ENCODE results near the gene POLH. TPM values are rescaled to one million over a fixed set of nuclear protein-coding genes. Genes with fewer than 3 reads are reported as not detected.
"Not testable (repeated sequence)": the region's sequence is repeated elsewhere in the genome, so short reads cannot be mapped to it uniquely, and the experiment has no call there.

POLH gene
- 7.2 and 8.7 TPM in 2 replicates for total RNA-seq (2014; rRNA removed; shearing (Covaris generic))
- 8.1 and 9.8 TPM in 2 replicates for polyA plus RNA-seq (2015; cell fraction: cytosol; rRNA removed)
- polyA plus RNA-seq (2015; cell fraction: nucleus; rRNA removed), result 7.9 and 10.9 TPM in 2 replicates

- DNase-seq (ENCODE audit: low read depth, low spot score), result peak; percentile 91
- in situ Hi-C loops (cut with HindIII; ENCODE audit: low pct_unique_long_range_greater_than_20kb, low sequenced_read_pairs), result no loop called here
These were observed at the start of gene POLH, which contains the start of gene XPO5 for GRCh38 chr6:43575772-43576551. TSS of gene POLH (plus strand) at chr6:43576185. CDS start at chr6:43582320, 6,135 bp downstream. TSS of gene XPO5 (minus strand) at chr6:43576038. CDS start at chr6:43575864, 174 bp downstream.

- in situ Hi-C loops (cut with HindIII; ENCODE audit: low pct_unique_long_range_greater_than_20kb, low sequenced_read_pairs), result no loop called here
These were observed 43.8 kb upstream of the POLH start for GRCh38 chr6:43532201-43532600.

GRCh38 chr6:43538986-43539385 lies 37.0 kb upstream of the POLH start:
- DNase-seq (ENCODE audit: low read depth, low spot score); in situ Hi-C loops (cut with HindIII; ENCODE audit: low pct_unique_long_range_greater_than_20kb, low sequenced_read_pairs): not testable (repeated sequence)

More at GRCh38 chr6:43532201-43532600, 43.8 kb upstream of the POLH start:
- DNase-seq (ENCODE audit: low read depth, low spot score), result no peak

GRCh38 chr6:43539409-43539808 lies 36.6 kb upstream of the POLH start:
- in situ Hi-C loops (cut with HindIII; ENCODE audit: low pct_unique_long_range_greater_than_20kb, low sequenced_read_pairs); DNase-seq (ENCODE audit: low read depth, low spot score): not testable (repeated sequence)

GRCh38 chr6:43540507-43540906 lies 35.5 kb upstream of the POLH start:
- in situ Hi-C loops (cut with HindIII; ENCODE audit: low pct_unique_long_range_greater_than_20kb, low sequenced_read_pairs), result no loop called here
- DNase-seq (ENCODE audit: low read depth, low spot score), result no peak

- DNase-seq (ENCODE audit: low read depth, low spot score), result no peak
- in situ Hi-C loops (cut with HindIII; ENCODE audit: low pct_unique_long_range_greater_than_20kb, low sequenced_read_pairs), result no loop called here
These were observed 34.1 kb upstream of the POLH start for GRCh38 chr6:43541774-43542471.

GRCh38 chr6:43544461-43544860 lies 31.5 kb upstream of the POLH start:
- DNase-seq (ENCODE audit: low read depth, low spot score), result no peak
- in situ Hi-C loops (cut with HindIII; ENCODE audit: low pct_unique_long_range_greater_than_20kb, low sequenced_read_pairs), result no loop called here

- in situ Hi-C loops (cut with HindIII; ENCODE audit: low pct_unique_long_range_greater_than_20kb, low sequenced_read_pairs), result no loop called here
- DNase-seq (ENCODE audit: low read depth, low spot score), result no peak
These were observed 28.8 kb upstream of the POLH start for GRCh38 chr6:43547222-43547621.

GRCh38 chr6:43557620-43558019 lies 18.4 kb upstream of the POLH start:
- in situ Hi-C loops (cut with HindIII; ENCODE audit: low pct_unique_long_range_greater_than_20kb, low sequenced_read_pairs), result not testable (repeated sequence)

GRCh38 chr6:43559328-43559727 lies 16.7 kb upstream of the POLH start:
- in situ Hi-C loops (cut with HindIII; ENCODE audit: low pct_unique_long_range_greater_than_20kb, low sequenced_read_pairs), result no loop called here
- DNase-seq (ENCODE audit: low read depth, low spot score), result no peak

More at GRCh38 chr6:43557620-43558019, 18.4 kb upstream of the POLH start:
- not testable (repeated sequence) for DNase-seq (ENCODE audit: low read depth, low spot score)

- in situ Hi-C loops (cut with HindIII; ENCODE audit: low pct_unique_long_range_greater_than_20kb, low sequenced_read_pairs), result no loop called here
- DNase-seq (ENCODE audit: low read depth, low spot score), result no peak
These were observed 5.0 kb upstream of the POLH start for GRCh38 chr6:43570876-43571441.

GRCh38 chr6:43572015-43572414 lies 4.0 kb upstream of the POLH start:
- in situ Hi-C loops (cut with HindIII; ENCODE audit: low pct_unique_long_range_greater_than_20kb, low sequenced_read_pairs), result no loop called here
- DNase-seq (ENCODE audit: low read depth, low spot score), result no peak

GRCh38 chr6:43575105-43575771 lies 747 bp upstream of the POLH start:
- DNase-seq (ENCODE audit: low read depth, low spot score), result peak; percentile 5
- in situ Hi-C loops (cut with HindIII; ENCODE audit: low pct_unique_long_range_greater_than_20kb, low sequenced_read_pairs), result no loop called here

GRCh38 chr6:43578748-43579147 lies 2.8 kb downstream of the POLH start:
- in situ Hi-C loops (cut with HindIII; ENCODE audit: low pct_unique_long_range_greater_than_20kb, low sequenced_read_pairs), result no loop called here
- no peak for DNase-seq (ENCODE audit: low read depth, low spot score)

GRCh38 chr6:43579171-43579570 lies 3.2 kb downstream of the POLH start:
- in situ Hi-C loops (cut with HindIII; ENCODE audit: low pct_unique_long_range_greater_than_20kb, low sequenced_read_pairs), result no loop called here
- DNase-seq (ENCODE audit: low read depth, low spot score), result no peak

- no peak for DNase-seq (ENCODE audit: low read depth, low spot score)
- in situ Hi-C loops (cut with HindIII; ENCODE audit: low pct_unique_long_range_greater_than_20kb, low sequenced_read_pairs), result no loop called here
These were observed 6.9 kb downstream of the POLH start for GRCh38 chr6:43582911-43583310.

- in situ Hi-C loops (cut with HindIII; ENCODE audit: low pct_unique_long_range_greater_than_20kb, low sequenced_read_pairs), result no loop called here
- DNase-seq (ENCODE audit: low read depth, low spot score), result no peak
These were observed 9.0 kb downstream of the POLH start for GRCh38 chr6:43584892-43585570.

Data from SK-MEL-5 (cell line).